SU-DHL-6 (cell line): Measurements from ENCODE around the gene FBXO10.

Experiments used
- H2AFZ ChIP-seq: fragments of 200-600 bp; sonication (generic); 2 replicates; pipeline ENCODE4 v1.6.1; 2014; ENCODE audit warnings: low read depth, mild to moderate bottlenecking, moderate library complexity, mixed read lengths, antibody characterized with exemption, low read length; ENCODE audit not compliant: severe bottlenecking
- H3F3A ChIP-seq: fragments of 200-600 bp; shearing (Covaris generic); 2 replicates; pipeline ENCODE4 v1.6.0; 2016; ENCODE audit warnings: antibody characterized with exemption, mild to moderate bottlenecking; ENCODE audit not compliant: insufficient read depth
- H3K27ac ChIP-seq: fragments of 200-600 bp; sonication (generic); 2 replicates; pipeline ENCODE4 v1.5.1; 2016; ENCODE audit warnings: low read depth, mild to moderate bottlenecking, low read length, moderate library complexity, mixed read lengths
- H3K27me3 ChIP-seq: fragments of 200-600 bp; sonication (generic), shearing (Covaris generic); 2 replicates; pipeline ENCODE4 v1.6.0; 2014; ENCODE audit warnings: mild to moderate bottlenecking, low read length
- H3K36me3 ChIP-seq: fragments of 200-600 bp; sonication (generic); 2 replicates; pipeline ENCODE4 v1.6.1; 2014; ENCODE audit warnings: mild to moderate bottlenecking, low read length, mixed read lengths
- H3K4me2 ChIP-seq: fragments of 300-600, 200-600 bp; shearing (Covaris generic), sonication (generic); 2 replicates; pipeline ENCODE4 v1.6.0; 2014; ENCODE audit warnings: low read length, low read depth, mild to moderate bottlenecking; ENCODE audit not compliant: poor library complexity, severe bottlenecking
- H3K4me3 ChIP-seq: fragments of 200-600 bp; sonication (generic); 2 replicates; pipeline ENCODE4 v1.5.1; 2014; ENCODE audit warnings: antibody characterized with exemption, low read length, mild to moderate bottlenecking, mixed read lengths; ENCODE audit not compliant: insufficient read depth, poor library complexity, severe bottlenecking
- H3K79me2 ChIP-seq: fragments of 200-600 bp; sonication (generic); 2 replicates; pipeline ENCODE4 v1.6.1; 2014; ENCODE audit warnings: mild to moderate bottlenecking, low read length, moderate library complexity; ENCODE audit not compliant: insufficient read depth
- H3K9ac ChIP-seq: fragments of 200-600 bp; sonication (generic); 2 replicates; pipeline ENCODE4 v1.7.0; 2014; ENCODE audit warnings: mild to moderate bottlenecking, low read length
- H3K9me2 ChIP-seq: fragments of 200-600 bp; sonication (generic); replicated peaks from 2 replicates; pipeline ENCODE4 v1.6.1; 2014; ENCODE audit warnings: low read length; ENCODE audit not compliant: insufficient read depth
- H3K9me3 ChIP-seq: fragments of 200-600 bp; sonication (generic); 2 replicates; pipeline ENCODE4 v1.6.1; 2014; ENCODE audit warnings: low read length, mixed read lengths; ENCODE audit not compliant: insufficient read depth
- H4K20me1 ChIP-seq: fragments of 200-600 bp; sonication (generic); 2 replicates; pipeline ENCODE4 v1.6.1; 2014; ENCODE audit warnings: low read depth, mild to moderate bottlenecking, antibody characterized with exemption, low read length, moderate library complexity, mixed read lengths
- CTCF ChIP-seq: fragments of 200-600 bp; sonication (generic); IDR thresholded peaks from one replicate; pipeline ENCODE4 v1.5.1; 2017; ENCODE audit warnings: antibody characterized with exemption, mild to moderate bottlenecking, low read length, moderate library complexity; ENCODE audit not compliant: insufficient read depth, poor library complexity, severe bottlenecking
- EZH2phosphoT487 ChIP-seq: fragments of 200-600 bp; sonication (generic), shearing (Covaris generic); conservative IDR thresholded peaks from 2 replicates; pipeline ENCODE4 v1.6.1; 2018; ENCODE audit warnings: mild to moderate bottlenecking, antibody characterized with exemption, low read length, moderate library complexity, mixed read lengths

The FBXO10 gene

GRCh38 chr9:37491939-37492338 lies 84.2 kb downstream of the FBXO10 start:
- H3K4me3 ChIP-seq: no peak overlapping the region
- H3K4me2 ChIP-seq: no peak overlapping the region
- TF ChIP-seq CTCF (no peak), EZH2phosphoT487 (no peak)
- no peak overlapping the region for H3K27ac ChIP-seq
- H4K20me1 ChIP-seq: no peaks in the 10 kb centered on the region
- H3K9me2 ChIP-seq: no peaks in the 10 kb centered on the region
- no peaks in the 10 kb centered on the region for H3K9me3 ChIP-seq
- H3K36me3 ChIP-seq: peaks cover 47% of the 10 kb centered on the region
- H3K27me3 ChIP-seq: no peaks in the 10 kb centered on the region
- H3K9ac ChIP-seq: no peak overlapping the region
- H3F3A ChIP-seq: no peaks in the 10 kb centered on the region
- no peak overlapping the region for H2AFZ ChIP-seq
- peaks cover 31% of the 10 kb centered on the region for H3K79me2 ChIP-seq

- Histone ChIP-seq H3K9ac (peak overlapping the region; percentile 92), H3K9me3 (no peaks in the 10 kb centered on the region), H3K79me2 (peaks cover 32% of the 10 kb centered on the region), H3K9me2 (no peaks in the 10 kb centered on the region), H3K4me3 (peak overlapping the region; percentile 81), H3K4me2 (peak overlapping the region; percentile 76), H4K20me1 (no peaks in the 10 kb centered on the region), H3K27me3 (no peaks in the 10 kb centered on the region), H3F3A (peaks cover 5% of the 10 kb centered on the region; the same call in 1 of the 2 replicates), H3K27ac (peak overlapping the region; percentile 49), H2AFZ (no peak overlapping the region), H3K36me3 (peaks cover 14% of the 10 kb centered on the region)
- TF ChIP-seq CTCF: no peak
- TF ChIP-seq EZH2phosphoT487: no peak
These were observed 89.3 kb downstream of the FBXO10 start for GRCh38 chr9:37486616-37487548.

- no peak for TF ChIP-seq CTCF
- TF ChIP-seq EZH2phosphoT487: no peak
- H3K4me3 ChIP-seq: peak overlapping the region; percentile 81
- H2AFZ ChIP-seq: no peak overlapping the region
- H3F3A ChIP-seq: peaks cover 5% of the 10 kb centered on the region; the same call in 1 of the 2 replicates
- no peaks in the 10 kb centered on the region for H4K20me1 ChIP-seq
- H3K4me2 ChIP-seq: peak overlapping the region; percentile 76
- peaks cover 11% of the 10 kb centered on the region for H3K36me3 ChIP-seq
- peaks cover 32% of the 10 kb centered on the region for H3K79me2 ChIP-seq
- no peaks in the 10 kb centered on the region for H3K27me3 ChIP-seq
- peak overlapping the region; percentile 49 for H3K27ac ChIP-seq
- peak overlapping the region; percentile 92 for H3K9ac ChIP-seq
- no peaks in the 10 kb centered on the region for H3K9me2 ChIP-seq
- H3K9me3 ChIP-seq: no peaks in the 10 kb centered on the region
These were observed 89.9 kb downstream of the FBXO10 start for GRCh38 chr9:37486256-37486615.
